HG03039 (cell line): ENCODE measurements around the gene NR3C1.

Source experiments
- ATAC-seq: cut with Tn5 transposase; IDR thresholded peaks from one replicate; pipeline ENCODE4 v1.9.1; 2021; ENCODE audit warnings: mild to moderate bottlenecking, moderate library complexity; ENCODE audit not compliant: unreplicated experiment

Gene NR3C1

DNA sequence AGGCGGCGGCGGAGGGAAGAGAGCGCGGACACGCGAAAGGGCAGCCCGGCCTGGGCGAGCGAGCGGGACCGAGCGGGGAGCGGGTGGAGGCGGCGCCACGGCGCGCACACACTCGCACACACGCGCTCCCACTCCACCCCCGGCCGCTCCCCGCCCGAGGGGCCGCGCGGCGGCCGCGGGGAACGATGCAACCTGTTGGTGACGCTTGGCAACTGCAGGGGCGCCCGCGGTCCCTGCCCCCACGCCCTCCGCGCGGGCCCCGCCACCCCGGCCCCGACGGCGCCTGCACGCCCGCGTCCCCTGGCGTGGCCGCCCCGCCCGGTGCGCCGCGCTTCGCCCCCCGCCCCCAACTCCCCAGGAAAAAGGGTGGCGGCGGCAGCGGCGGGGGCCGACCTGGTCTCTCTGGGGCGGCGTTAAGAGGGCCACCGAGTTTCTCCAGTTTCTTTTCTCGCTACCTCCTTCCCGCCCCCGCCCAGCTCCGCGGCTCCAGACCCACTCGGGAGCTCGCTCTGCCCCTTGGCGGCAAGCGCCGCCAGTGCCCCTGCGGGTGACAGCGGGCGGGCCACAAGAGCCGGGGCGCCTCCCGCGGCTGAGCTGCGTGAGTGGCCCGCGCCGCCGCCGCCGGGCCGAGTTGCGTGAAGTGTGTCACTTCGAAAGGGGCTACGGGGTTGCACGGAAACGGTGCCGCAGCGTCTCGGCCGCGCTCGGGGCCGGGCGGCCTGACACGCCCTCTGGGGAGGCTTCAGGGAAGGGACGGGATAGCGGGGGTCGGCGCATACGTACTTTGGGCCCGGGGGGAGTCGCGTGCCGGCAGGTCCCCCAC, at the start of gene NR3C1:
NR3C1 (minus strand) TSS at position 94 of the 823 bp plus-strand sequence. CDS start 2,847 bp downstream, outside the sequence.
- ATAC-seq = peak; percentile 50

DNA sequence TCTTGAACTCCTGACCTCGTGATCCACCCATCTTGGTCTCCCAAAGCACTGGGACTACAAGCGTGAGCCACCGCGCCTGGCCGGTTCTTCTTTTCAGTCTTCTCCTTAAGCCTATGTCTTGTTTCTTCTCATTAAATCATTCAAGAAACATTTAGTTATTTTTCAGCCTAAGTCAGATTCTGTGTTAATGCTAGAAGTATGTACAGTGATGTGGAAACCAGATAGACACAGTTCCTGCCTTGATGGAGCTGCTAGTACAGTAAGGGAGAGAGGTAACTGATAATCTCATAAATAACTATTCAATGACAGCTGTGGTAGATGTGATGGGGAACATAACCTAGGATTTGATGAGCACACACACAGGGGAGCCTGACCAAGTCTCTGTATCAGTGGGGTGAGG, 46.3 kb upstream of the NR3C1 start:
- ATAC-seq = no peak

DNA sequence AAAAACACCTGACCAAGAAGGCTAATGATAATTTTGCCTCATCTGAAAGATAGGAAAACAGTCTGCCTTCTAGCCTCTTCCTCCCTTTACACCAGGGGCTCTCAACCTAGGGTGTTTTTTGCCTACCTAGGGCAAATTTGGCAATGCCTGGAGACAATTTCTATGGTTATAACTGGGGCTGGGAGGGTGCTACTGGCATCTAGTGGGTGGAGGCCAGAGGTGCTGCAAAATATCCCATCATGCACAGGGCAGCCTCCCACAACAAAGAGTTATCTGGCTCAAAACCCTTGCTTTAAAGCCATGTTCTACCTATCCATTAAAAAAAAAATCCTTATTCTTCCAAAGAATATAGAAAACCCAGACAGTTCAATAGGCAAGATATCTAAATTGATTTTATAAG, 45.0 kb upstream of the NR3C1 start:
- ATAC-seq = no peak

DNA sequence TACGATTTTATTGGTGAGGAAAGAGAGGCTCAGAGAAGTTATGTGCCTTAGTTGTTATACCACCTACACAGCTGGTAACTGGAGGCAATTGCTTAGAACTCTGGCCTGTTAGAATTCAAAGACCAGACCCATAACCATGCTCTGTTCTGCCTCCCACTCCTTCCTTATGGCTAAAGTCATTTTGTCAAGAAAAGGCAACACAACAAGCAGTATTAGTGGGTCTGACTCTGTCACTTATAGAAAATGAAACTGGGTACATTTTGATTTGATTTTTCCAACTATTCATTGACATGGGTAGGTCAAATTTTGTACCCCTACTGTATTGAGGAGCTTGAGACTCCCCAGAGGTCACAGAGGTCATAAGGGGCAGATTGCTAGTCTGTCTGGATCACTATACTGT, 44.5 kb upstream of the NR3C1 start:
- no peak for ATAC-seq

DNA sequence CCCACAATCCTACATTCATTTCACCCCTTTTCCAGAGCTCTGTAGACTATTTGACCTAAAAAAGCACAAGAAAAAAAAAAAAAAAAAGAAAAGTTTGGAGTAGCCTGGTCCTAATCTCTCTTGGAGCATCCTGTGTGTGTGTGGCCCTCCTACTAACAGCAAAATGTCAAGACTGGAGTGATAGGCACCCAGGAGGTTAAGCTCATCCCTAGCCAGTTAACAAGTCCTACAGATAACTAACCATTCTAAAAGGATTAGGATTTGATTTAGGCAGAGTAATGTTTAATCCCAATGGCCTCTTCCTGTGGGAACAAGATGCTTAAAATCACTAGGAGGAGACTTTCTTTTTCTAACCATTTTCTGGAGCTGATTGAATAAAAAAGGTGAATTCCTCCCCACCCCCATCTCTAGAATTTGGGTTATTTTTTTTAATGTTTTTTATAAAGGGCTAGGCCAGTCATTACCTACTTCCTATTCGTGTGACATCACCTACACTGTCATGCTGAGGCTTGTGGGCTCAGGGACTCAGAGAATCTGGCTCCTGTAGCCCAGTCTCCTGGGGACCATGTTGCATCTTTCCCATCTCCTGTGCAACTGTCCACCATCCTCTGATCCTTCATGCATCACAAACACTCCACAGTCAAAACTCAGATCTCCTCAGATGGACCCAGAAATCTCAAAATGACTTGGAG, 43.2 kb upstream of the NR3C1 start:
- ATAC-seq = no peak

DNA sequence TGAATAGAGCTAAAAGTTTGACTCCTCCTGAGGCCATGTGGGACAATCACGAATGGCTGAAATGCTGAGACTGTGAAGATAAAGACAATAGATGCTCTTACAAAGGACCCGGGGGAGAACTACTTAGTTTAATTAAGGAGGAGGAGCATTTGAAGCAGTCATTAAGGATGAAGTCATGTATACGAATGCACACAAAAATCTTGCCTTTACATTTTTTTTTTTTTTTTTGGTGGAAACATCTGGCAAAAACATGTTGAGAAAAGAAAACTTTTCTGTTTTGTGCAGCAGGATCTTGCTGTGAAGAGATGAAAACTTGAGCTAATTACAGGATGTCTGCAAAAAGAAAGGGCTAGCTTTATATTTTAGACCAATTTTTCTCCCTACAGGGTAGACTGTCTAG, 42.3 kb upstream of the NR3C1 start:
- ATAC-seq = no peak

DNA sequence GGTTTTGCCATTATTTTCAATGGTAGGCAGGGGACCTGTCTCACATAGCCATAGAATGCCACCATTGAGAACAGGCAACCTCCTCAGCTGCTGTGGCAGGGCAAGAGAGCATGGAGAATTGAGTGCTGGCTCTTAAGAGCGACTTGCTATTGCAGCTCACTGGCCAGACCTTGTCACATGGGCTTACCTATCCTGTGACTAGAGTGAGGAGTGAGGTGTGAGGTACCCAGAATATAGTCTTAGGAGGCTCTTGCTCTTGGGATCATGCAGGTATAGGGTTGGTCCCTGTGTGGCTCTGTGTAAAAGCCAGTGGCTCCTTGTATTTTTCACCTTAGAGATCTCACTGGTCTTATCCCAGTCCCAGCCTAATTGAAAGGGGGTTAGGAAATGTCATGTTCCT, 39.8 kb upstream of the NR3C1 start:
- ATAC-seq = no peak

DNA sequence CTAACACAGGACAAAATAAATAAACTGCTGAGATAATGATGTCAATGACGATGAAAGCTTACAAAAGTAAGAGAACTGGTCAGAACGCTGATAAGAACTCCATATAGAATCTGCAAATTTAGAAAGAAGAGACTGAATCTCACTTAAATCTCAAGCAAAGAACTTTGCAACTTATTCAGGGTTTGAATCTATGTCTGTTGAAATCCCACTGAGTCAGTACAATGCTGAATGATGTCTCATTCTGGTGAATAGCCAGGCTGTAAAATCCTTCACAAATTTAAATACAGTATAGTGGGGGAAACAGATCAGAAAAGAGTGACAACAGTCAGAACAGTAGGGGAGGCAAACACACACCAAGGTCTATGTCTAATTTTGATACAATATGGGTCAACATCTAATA, 38.9 kb upstream of the NR3C1 start:
- ATAC-seq = no peak

DNA sequence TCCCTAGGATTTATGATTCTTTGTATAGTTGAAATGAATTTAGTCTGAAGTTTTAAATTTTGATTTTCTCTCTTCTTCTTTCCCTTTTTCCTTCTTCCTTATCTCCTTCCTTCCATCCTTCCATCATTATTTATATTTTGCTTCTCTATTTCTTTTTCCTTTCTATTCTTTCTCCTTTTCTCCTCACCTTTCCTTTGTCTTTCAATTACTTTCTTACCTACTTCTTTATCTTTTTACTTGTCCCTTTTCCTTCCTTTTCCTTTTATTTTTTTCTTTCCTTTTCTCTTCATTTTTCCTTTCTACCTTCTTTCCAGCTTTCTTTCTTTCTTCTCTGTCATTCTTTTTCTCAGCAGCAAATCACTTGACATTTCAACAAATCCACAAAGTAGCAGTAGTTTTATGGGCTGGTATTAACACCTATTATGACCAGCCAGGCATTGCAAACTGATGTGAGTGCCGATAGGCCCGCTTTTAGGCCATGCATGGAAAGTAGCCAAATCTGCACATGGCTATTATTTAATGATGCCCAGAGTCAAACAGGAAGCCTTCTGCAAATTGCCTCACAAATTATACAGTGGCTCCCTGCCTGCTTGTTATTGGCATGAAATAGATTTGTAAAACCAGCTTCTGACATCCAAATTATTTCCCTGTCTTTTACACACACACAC, 37.1 kb upstream of the NR3C1 start:
- no peak for ATAC-seq

DNA sequence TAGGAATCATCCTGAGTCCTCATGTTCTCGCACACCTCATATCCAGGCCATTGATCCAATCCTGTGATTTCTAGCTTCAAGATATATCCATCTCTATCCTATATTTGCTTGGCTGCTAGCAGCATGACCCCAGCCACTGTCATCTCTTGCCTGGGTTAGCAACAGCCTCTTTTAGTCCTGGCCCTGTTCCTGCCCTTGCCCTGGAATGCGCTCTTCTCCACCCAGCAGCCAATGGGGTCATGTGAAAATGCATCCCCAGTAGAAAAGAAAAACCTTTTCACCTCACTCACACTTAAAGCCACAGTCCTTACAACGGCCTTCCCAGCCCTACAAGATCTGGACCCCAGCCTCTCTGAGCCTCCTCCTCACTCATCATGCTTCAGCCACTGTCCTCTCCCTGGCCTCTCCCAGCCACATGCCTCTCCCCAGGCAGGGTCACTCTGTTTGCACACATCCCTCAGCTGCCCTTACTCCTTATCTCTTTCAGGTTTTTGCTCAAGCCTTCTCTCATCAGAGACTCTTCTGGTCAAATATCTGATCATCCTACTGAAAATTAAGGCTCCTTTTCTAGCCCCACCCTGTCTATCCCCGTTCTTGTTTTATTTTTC, 34.3 kb upstream of the NR3C1 start:
- ATAC-seq = no peak

DNA sequence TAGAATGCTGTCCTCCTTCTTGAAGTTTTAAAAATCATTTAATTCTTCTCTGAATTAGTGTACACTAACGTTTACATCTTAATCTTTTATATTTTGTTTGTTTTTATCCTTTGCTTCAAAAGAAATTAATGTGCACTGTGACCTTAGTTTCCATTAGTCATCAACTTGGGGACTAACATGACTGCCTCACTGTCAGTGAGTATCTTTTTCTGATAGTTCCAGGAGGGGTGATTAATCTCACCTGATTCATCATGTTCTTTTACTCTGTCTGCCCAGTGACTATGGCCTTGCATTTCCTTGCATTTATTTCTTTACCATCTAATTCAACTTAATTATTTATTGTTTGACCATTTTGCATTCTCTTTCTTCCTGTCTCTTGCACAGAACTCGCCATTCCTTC, 33.4 kb upstream of the NR3C1 start:
- ATAC-seq = no peak

DNA sequence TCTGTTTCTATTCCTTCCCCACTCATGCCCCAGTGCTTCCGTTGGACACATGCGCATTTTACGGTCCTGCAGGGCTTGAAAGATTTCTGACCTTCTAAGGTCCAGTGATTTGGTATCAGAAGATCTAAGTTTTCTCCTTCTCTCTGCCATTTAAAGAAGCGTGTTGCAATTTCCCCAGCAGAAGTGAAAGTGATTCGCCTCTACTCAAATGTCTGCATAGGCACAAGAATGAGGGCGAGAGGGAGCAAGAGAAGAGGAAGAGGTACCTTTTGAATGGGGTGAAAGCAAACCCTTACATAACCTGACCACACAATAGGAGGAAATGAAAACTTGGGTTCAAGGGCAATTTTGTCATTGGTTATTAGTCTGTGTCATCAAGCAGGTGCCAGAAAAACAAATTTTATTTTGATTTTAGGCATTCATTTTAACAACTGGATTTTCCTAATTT, 31.7 kb upstream of the NR3C1 start:
- peak; percentile 83 for ATAC-seq

DNA sequence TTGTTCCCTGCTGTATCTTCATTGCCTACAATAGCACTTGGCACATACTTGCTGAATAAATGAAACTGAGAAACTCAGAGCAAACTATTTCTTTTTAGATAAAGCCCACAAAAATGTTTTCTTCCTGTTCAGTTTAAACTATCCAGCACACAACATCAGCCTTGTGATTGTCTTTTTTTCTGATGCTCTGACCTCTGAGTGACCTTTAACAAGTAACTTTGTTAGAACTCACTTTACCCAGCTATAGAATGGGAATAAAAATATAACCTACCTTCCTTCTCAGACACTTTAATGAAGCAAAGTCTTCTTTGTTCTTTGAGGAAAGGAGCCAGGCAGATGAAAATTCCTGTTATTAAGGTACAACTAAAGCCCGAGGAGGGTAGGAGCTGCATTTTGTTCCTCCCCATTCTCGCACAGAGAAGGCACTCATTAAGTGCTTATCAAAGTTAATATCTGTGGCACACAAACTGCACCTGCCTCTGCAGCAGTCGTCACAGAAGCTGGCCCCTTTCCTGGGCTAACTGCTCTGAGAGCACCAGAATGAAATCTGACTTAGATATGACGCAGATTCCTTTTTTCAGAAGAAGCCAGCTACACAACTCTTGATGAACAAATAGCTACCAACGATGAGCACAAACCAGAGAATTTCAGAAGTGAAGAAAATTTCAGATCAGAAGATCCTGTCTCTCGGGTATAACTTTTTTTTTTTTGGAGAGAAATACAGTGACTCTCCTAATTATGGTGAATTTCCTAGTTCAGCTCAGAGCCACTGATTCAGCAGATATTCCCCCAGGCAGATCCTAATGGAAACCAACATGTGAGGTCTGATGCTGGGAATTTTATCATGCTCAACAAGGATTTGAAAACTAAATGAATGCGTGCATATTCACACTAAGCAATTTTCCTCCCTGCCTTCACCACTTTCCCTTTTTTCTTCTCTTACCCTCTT, 31.0 kb upstream of the NR3C1 start:
- peak; percentile 25 for ATAC-seq

DNA sequence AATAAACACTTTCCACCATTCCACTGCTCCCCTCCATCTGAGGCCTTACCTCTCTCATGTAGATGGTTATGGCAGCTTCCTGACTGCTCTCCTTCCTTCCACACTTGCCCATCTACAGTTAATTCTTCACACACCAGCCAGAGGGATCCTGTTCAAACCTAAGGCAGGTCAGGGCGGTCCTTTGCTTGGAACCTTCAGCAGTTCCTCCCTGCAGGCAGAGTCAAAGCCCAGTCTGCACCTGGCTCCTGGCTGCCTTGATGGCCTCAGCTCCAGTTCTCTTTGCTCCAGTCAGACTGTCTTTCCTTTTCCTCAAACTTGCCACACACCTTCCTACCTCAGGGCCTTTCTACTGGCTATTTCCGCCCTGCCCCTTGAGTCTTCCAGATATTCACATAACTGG, 30.2 kb upstream of the NR3C1 start:
- ATAC-seq = no peak

DNA sequence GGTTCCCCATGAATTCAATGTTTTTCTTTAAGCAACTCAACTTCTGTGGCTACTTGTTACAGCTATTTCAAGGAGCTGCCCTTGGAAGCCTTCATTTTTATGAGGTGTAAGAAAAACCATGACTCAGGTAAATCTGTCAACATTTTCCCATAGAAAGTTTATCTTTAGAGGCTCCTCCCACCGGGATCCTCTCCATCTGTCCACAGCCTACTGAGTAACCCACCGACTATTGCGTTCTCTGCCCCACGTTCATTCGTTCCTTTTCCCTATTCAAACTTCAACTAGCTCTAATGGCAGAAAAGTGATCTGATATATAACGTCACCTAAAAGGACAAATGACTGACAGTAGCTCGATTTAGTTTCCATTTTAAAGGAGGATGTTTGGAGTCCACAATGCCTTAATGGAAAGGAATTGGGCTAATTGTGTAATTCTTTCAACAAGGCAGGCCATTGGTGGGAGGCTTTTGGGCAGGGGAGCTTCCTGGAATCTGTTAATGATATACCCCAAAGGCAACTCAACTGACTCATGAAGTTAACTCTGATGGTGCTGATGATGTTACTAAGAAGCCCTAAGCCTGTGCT, 29.3 kb upstream of the NR3C1 start:
- ATAC-seq = no peak

DNA sequence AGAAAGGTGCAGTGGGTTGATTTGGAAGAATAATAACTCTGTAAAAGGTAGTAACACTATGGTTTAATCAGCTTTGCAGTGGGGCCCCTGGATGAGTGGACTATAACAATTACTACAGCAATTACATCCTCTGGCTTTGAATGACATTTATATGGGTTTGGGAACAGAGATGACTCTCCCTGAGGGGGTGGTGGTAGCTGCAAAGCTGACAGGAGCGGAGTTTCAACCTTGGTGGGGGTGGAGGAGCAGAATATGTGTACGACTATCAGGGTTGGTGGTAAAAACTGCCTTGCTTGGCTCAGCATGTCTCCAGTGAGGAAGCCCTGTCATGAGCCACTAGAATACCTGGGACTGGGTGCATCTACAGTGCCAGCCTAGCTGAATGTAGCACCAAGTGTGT, 28.3 kb upstream of the NR3C1 start:
- ATAC-seq = no peak

DNA sequence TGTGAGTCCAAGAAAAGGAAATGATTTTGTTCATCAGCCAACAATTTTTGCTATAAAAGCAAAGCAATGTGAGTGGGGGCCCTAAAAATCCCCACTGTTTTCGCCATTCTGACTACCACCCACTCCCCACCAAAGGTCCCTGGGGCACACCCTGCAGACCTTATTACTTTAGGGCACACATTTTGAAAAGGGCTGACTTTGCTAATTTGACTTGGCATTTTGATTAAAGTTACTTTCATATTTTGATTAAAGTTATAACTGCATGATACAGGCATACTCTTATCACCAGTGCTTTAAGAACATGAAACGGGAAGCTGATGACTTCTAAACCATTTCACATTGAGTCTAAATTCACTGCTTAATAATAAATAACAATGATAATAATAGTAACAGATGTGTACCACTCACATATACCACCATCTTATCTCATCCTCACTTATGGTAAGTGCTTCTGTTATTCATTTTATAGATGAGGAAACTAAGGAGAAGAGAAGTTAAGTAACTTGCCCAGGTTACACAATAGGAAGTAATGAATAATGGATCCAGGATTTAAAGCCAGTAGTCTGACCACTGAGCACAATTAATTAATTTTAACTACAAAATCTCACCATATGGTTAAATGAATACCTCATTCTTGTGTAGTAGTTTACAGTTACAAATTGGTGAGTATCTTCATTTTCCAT, 25.4 kb upstream of the NR3C1 start:
- ATAC-seq = no peak

DNA sequence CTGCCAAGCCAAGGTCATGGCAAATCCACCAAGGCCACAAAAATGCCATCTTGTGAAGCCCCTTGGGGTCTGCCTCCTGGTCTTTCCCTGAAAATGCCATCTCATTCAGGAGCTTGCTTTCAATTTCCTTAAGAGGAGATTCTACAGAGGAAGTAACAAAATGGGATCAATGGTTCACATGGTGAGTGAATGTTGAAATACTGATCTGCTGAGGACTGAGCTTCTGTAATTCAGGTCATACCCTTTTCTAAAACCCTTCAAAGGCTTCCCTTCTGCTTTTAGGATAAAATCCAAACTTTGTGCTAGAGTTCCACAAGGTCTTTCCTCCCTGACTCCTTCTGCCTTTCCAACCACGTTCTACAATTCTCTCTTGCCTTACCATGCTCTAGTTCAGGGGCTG, 24.7 kb upstream of the NR3C1 start:
- ATAC-seq = no peak

DNA sequence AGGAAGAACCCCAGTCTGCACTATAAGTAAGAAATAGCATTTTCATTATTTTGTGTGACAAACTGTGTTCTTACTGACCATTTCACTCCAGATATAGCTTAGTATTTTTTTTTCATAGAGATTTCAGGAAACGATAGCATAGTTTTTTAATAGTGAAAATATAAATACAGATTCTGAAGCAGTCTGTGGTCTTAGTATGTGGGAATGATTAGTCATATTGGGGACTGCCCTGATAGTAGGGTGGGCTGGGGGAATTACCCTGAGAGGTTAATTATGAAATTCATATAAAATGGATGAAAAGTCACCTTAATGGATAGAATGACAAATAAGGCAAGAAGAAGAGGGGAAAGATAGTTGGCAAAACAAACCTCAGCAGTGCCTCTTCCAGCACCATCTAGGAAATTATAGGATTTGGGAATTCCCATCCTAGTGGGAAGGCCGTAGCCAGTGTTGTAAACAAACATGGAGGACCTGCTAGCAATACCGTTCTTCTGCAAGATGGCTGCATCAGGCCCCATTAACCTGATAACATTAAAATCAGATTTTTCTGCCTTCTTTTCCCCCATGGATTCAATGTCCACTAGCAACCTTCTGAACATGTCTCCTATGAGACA, 23.7 kb upstream of the NR3C1 start:
- ATAC-seq = peak; percentile 42
